Prostate gland (tissue), 2 donors: ENCODE measurements around the gene INTS1.

Experiments
- POLR2A ChIP-seq: fragments of 450-650 bp; IDR thresholded peaks from one replicate; pipeline ENCODE4 v1.6.1; 2016; ENCODE audit warnings: antibody characterized with exemption, mild to moderate bottlenecking
- POLR2AphosphoS5 ChIP-seq: sonication (generic); formaldehyde crosslinking; IDR thresholded peaks from one replicate; pipeline ENCODE4 v1.6.1; 2017; ENCODE audit warnings: antibody characterized with exemption
- TF ChIP-seq, protein P1 (sequence below), 4 experiments: fragments of 200-600 bp in 2 of 4; fragments of 450-650 bp in 2 of 4; sonication (generic) in 2 of 4; IDR thresholded peaks; 1 replicate in 3 of 4; 2 replicates in 1 of 4; pipeline ENCODE4 v1.5.1; 2016 to 2019; ENCODE audit warnings: antibody characterized with exemption in 4 of 4, mild to moderate bottlenecking in 2 of 4, moderate library complexity in 2 of 4

GRCh38 chr7:1545417-1546246, 41.4 kb upstream of the INTS1 start:
- TF ChIP-seq, protein P1, sequence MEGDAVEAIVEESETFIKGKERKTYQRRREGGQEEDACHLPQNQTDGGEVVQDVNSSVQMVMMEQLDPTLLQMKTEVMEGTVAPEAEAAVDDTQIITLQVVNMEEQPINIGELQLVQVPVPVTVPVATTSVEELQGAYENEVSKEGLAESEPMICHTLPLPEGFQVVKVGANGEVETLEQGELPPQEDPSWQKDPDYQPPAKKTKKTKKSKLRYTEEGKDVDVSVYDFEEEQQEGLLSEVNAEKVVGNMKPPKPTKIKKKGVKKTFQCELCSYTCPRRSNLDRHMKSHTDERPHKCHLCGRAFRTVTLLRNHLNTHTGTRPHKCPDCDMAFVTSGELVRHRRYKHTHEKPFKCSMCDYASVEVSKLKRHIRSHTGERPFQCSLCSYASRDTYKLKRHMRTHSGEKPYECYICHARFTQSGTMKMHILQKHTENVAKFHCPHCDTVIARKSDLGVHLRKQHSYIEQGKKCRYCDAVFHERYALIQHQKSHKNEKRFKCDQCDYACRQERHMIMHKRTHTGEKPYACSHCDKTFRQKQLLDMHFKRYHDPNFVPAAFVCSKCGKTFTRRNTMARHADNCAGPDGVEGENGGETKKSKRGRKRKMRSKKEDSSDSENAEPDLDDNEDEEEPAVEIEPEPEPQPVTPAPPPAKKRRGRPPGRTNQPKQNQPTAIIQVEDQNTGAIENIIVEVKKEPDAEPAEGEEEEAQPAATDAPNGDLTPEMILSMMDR (IDR thresholded peaks at IDR 0.05) = no peak
- TF ChIP-seq POLR2AphosphoS5 (no peak), POLR2A (no peak)
